H1 (cell line): ENCODE measurements around the gene CRADD. TPM values are rescaled to one million over a fixed set of nuclear protein-coding genes. Genes with fewer than 3 reads are reported as not detected.

Source experiments
- CTCF ChIA-PET: fragments of 300-600 bp; sonication (Branson Sonifier 250); formaldehyde crosslinking; loops from one replicate; lab custom pipeline; 2021; ENCODE audit not compliant: partially characterized antibody; lab: Charles Lee
- POLR2A ChIA-PET: fragments of 300-600 bp; sonication (Branson Sonifier 250); formaldehyde crosslinking; loops from one replicate; lab custom pipeline; 2021; ENCODE audit warnings: inconsistent platforms; ENCODE audit not compliant: partially characterized antibody; lab: Charles Lee
- DNase-seq, 2 experiments: peaks; one replicate each; pipeline versions ENCODE4 v3.0.0 to v3.0.0-alpha.2; 2010 to 2022; ENCODE audit warnings: low spot score in 2 of 2, low read depth in 1 of 2, mixed read lengths in 1 of 2
- FAIRE-seq: peaks from 2 replicates; lab custom pipeline; 2011; peaks lifted over from hg19 to GRCh38; lab: Jason Lieb, UNC
- H2AFZ ChIP-seq: 2 replicates; pipeline ENCODE4 v1.8.1; 2012; ENCODE audit warnings: low read length, inconsistent platforms
- H2AK5ac ChIP-seq: 2 replicates; pipeline ENCODE4 v1.6.1; 2013; ENCODE audit warnings: low read depth, low read length
- H2BK120ac ChIP-seq: replicated peaks from 2 replicates; pipeline ENCODE3; 2013; ENCODE audit warnings: low read depth, low read length, inconsistent platforms
- H2BK12ac ChIP-seq: 2 replicates; pipeline ENCODE4 v1.6.1; 2013; ENCODE audit warnings: low read depth, low read length
- H2BK15ac ChIP-seq: 2 replicates; pipeline ENCODE4 v1.6.1; 2013; ENCODE audit warnings: low read length
- H2BK20ac ChIP-seq: 2 replicates; pipeline ENCODE4 v1.6.1; 2013; ENCODE audit warnings: low read length
- H2BK5ac ChIP-seq: 2 replicates; pipeline ENCODE4 v1.6.1; 2013; ENCODE audit warnings: low read depth, low read length
- H3K14ac ChIP-seq: 2 replicates; pipeline ENCODE4 v1.6.1; 2013; ENCODE audit warnings: inconsistent platforms; ENCODE audit not compliant: insufficient read length
- H3K18ac ChIP-seq: 2 replicates; pipeline ENCODE4 v1.6.1; 2013; ENCODE audit warnings: low read length; ENCODE audit errors: extremely low read depth
- H3K23ac ChIP-seq: 2 replicates; pipeline ENCODE4 v1.6.1; 2013; ENCODE audit warnings: inconsistent platforms; ENCODE audit not compliant: insufficient read length
- H3K23me2 ChIP-seq: 2 replicates; pipeline ENCODE4 v1.6.1; 2013; ENCODE audit warnings: low read depth, low read length
- H3K27ac ChIP-seq: 2 replicates; pipeline ENCODE4 v1.6.1; 2011; ENCODE audit warnings: low read depth, low read length, inconsistent platforms
- H3K27me3 ChIP-seq, 4 experiments: replicated peaks in 1 of 4; 1 replicate in 1 of 4; 2 replicates in 3 of 4; pipeline versions ENCODE4 v1.6.1 to v1.8.1; 2011 to 2013; ENCODE audit warnings: low read length in 3 of 4, mild to moderate bottlenecking in 3 of 4, inconsistent platforms in 2 of 4, mixed read lengths in 2 of 4, moderate library complexity in 1 of 4; ENCODE audit not compliant: control insufficient read depth in 3 of 4, insufficient read depth in 3 of 4; ENCODE audit errors: extremely low read depth in 1 of 4
- H3K36me3 ChIP-seq, 4 experiments: 2 replicates each; pipeline versions ENCODE4 v1.6.1 to v1.8.1; 2011 to 2013; ENCODE audit warnings: mild to moderate bottlenecking in 4 of 4, low read length in 3 of 4, moderate library complexity in 2 of 4, control low read depth in 1 of 4, inconsistent platforms in 1 of 4; ENCODE audit not compliant: insufficient read depth in 4 of 4, control insufficient read depth in 2 of 4
- H3K4ac ChIP-seq: replicated peaks from 2 replicates; pipeline ENCODE3; 2013; ENCODE audit warnings: low read length, low read depth, mixed read lengths, inconsistent platforms; ENCODE audit not compliant: insufficient read length
- H3K4me1 ChIP-seq, 4 experiments: replicated peaks in 1 of 4; 1 replicate in 1 of 4; 2 replicates in 3 of 4; pipeline versions ENCODE4 v1.6.1 to v1.8.1; 2011 to 2013; ENCODE audit warnings: low read length in 3 of 4, inconsistent platforms in 2 of 4, mixed read lengths in 1 of 4; ENCODE audit not compliant: insufficient read depth in 4 of 4, control insufficient read depth in 3 of 4
- H3K4me2 ChIP-seq, 2 experiments: 2 replicates each; pipeline versions ENCODE4 v1.6.1 to v1.8.1; 2011 to 2013; ENCODE audit warnings: low read depth in 2 of 2, low read length in 2 of 2, control low read depth in 1 of 2, inconsistent platforms in 1 of 2, mild to moderate bottlenecking in 1 of 2; ENCODE audit not compliant: insufficient read depth in 1 of 2
- H3K4me3 ChIP-seq, 4 experiments: fragments of 200-600, 300-600 bp in 1 of 4; sonication (generic), shearing (Covaris generic), sonication (Bioruptor Twin) in 1 of 4; 2 replicates each; pipeline versions ENCODE4 v1.5.1 to v1.8.1; 2011 to 2016; ENCODE audit warnings: low read length in 4 of 4, low read depth in 3 of 4, control low read depth in 2 of 4, inconsistent platforms in 2 of 4, mild to moderate bottlenecking in 2 of 4, mixed read lengths in 1 of 4, moderate library complexity in 1 of 4; ENCODE audit not compliant: insufficient read depth in 2 of 4; ENCODE audit errors: extremely low read depth in 1 of 4
- H3K56ac ChIP-seq: replicated peaks from 2 replicates; pipeline ENCODE3; 2013; ENCODE audit warnings: low read depth, mild to moderate bottlenecking, mixed read lengths, low read length, inconsistent platforms; ENCODE audit not compliant: insufficient read length
- H3K79me1 ChIP-seq: 2 replicates; pipeline ENCODE4 v1.6.1; 2013; ENCODE audit warnings: low read depth, low read length, control low read depth
- H3K79me2 ChIP-seq, 2 experiments: 2 replicates each; pipeline versions ENCODE4 v1.6.1 to v1.8.1; 2012 to 2013; ENCODE audit warnings: low read length in 2 of 2, mild to moderate bottlenecking in 2 of 2, inconsistent platforms in 1 of 2; ENCODE audit not compliant: insufficient read depth in 2 of 2, control insufficient read depth in 1 of 2
- H3K9ac ChIP-seq, 4 experiments: replicated peaks in 1 of 4; 1 replicate in 1 of 4; 2 replicates in 3 of 4; pipeline versions ENCODE4 v1.6.1 to v1.8.1; 2011 to 2013; ENCODE audit warnings: low read depth in 3 of 4, low read length in 3 of 4, control low read depth in 2 of 4, mild to moderate bottlenecking in 2 of 4, moderate library complexity in 2 of 4, inconsistent platforms in 1 of 4; ENCODE audit errors: extremely low read depth in 1 of 4
- H3K9me3 ChIP-seq, 2 experiments: 2 replicates each; pipeline versions ENCODE4 v1.6.1 to v1.8.1; 2012 to 2013; ENCODE audit warnings: mild to moderate bottlenecking in 2 of 2, moderate library complexity in 2 of 2, control low read depth in 1 of 2, inconsistent platforms in 1 of 2, low read depth in 1 of 2, low read length in 1 of 2, mixed read lengths in 1 of 2; ENCODE audit not compliant: insufficient read depth in 2 of 2
- H4K20me1 ChIP-seq, 2 experiments: replicated peaks in 1 of 2; 2 replicates each; pipeline versions ENCODE3 to v1.8.1; 2011 to 2013; ENCODE audit warnings: inconsistent platforms in 2 of 2, low read length in 2 of 2, mild to moderate bottlenecking in 1 of 2; ENCODE audit not compliant: insufficient read depth in 2 of 2, control insufficient read depth in 1 of 2
- H4K5ac ChIP-seq: 2 replicates; pipeline ENCODE4 v1.6.1; 2013; ENCODE audit warnings: low read length, low read depth, mixed read lengths, inconsistent platforms; ENCODE audit not compliant: insufficient read length
- H4K8ac ChIP-seq: 2 replicates; pipeline ENCODE4 v1.8.0; 2013; ENCODE audit warnings: mild to moderate bottlenecking, moderate library complexity, low read length, inconsistent platforms; ENCODE audit not compliant: insufficient read depth; ENCODE audit errors: extremely low read depth
- H4K91ac ChIP-seq: replicated peaks from 2 replicates; pipeline ENCODE3; 2013; ENCODE audit warnings: low read length, mixed read lengths, inconsistent platforms; ENCODE audit not compliant: insufficient read length
- CREB1 ChIP-seq: IDR thresholded peaks from 2 replicates; pipeline ENCODE4 v1.6.1; 2012; ENCODE audit warnings: inconsistent platforms
- CTBP2 ChIP-seq: IDR thresholded peaks from 2 replicates; pipeline ENCODE4 v1.7.0; 2011; ENCODE audit warnings: borderline replicate concordance, mild to moderate bottlenecking, moderate library complexity, mixed read lengths, low read length; ENCODE audit not compliant: insufficient read depth, insufficient read length
- JUN ChIP-seq: IDR thresholded peaks from 2 replicates; pipeline ENCODE4 v1.6.1; 2011; ENCODE audit warnings: low read depth, mild to moderate bottlenecking, improper control_type of control experiment, low read length
- NRF1 ChIP-seq: IDR thresholded peaks from 2 replicates; pipeline ENCODE4 v1.6.1; 2011; ENCODE audit warnings: mild to moderate bottlenecking, low read depth, low read length, improper control_type of control experiment
- POLR2A ChIP-seq, 2 experiments: IDR thresholded peaks; 1 replicate in 1 of 2; 2 replicates in 1 of 2; pipeline ENCODE4 v1.6.1; 2011; ENCODE audit warnings: low read depth in 2 of 2, low read length in 2 of 2, mild to moderate bottlenecking in 2 of 2; ENCODE audit errors: control extremely low read depth in 1 of 2
- RXRA ChIP-seq: IDR thresholded peaks from 2 replicates; pipeline ENCODE4 v1.6.1; 2011; ENCODE audit warnings: low read depth, mild to moderate bottlenecking, low read length, moderate library complexity; ENCODE audit not compliant: insufficient read depth
- SIRT6 ChIP-seq: IDR thresholded peaks from one replicate; pipeline ENCODE4 v1.7.1; 2012; ENCODE audit warnings: low read length, inconsistent platforms
- SRF ChIP-seq: IDR thresholded peaks from 2 replicates; pipeline ENCODE4 v1.6.1; 2011; ENCODE audit warnings: mild to moderate bottlenecking, low read depth, low read length, moderate library complexity
- SUZ12 ChIP-seq: fragments of 200-600 bp; sonication (generic); IDR thresholded peaks from 2 replicates; pipeline ENCODE4 v1.6.1; 2012; ENCODE audit warnings: mild to moderate bottlenecking, inconsistent platforms, low read length, moderate library complexity, mixed read lengths
- TAF7 ChIP-seq: optimal IDR thresholded peaks from 2 replicates; pipeline ENCODE3; 2011; ENCODE audit warnings: low read depth, mild to moderate bottlenecking, inconsistent platforms, low read length, moderate library complexity, borderline replicate concordance
- ZNF274 ChIP-seq: IDR thresholded peaks from 2 replicates; pipeline ENCODE4 v1.7.0; 2012; ENCODE audit warnings: low read length, borderline replicate concordance; ENCODE audit errors: extremely low read depth
- polyA plus RNA-seq, 7 experiments: library from polyadenylated mRNA; depleted of rRNA in 3 of 7; stranded (reverse) in 5 of 7; unstranded in 2 of 7; fragments of >200 nt in 5 of 7; fragments of 200-250 nt in 2 of 7; gene quantifications; 1 replicate in 5 of 7; 2 replicates in 1 of 7; 4 replicates in 1 of 7; pipeline versions ENCODE4 v1.2.1 to v1.2.3, GENCODE V29; 2011 to 2013; ENCODE audit warnings: missing spikeins in 2 of 7, mixed read lengths in 2 of 7
- total RNA-seq: library from RNA; stranded (reverse); fragmentation: NEBNext Ultra II Directional; extraction: Animal tissue kit (Norgen Biotek cat#: 25700); gene quantifications from 2 replicates; pipeline ENCODE4 v1.2.1, GENCODE V29; 2021
- TF ChIP-seq, protein P1 (sequence below): IDR thresholded peaks from 2 replicates; pipeline ENCODE4 v1.6.1; 2011; ENCODE audit warnings: low read length, improper control_type of control experiment

Gene CRADD
- total and polyA plus RNA-seq, 2 of the 8 experiments (the other 6 are each of a cell fraction or from before 2014, with no cell fraction given), result 8.1 to 15.4 TPM

DNA sequence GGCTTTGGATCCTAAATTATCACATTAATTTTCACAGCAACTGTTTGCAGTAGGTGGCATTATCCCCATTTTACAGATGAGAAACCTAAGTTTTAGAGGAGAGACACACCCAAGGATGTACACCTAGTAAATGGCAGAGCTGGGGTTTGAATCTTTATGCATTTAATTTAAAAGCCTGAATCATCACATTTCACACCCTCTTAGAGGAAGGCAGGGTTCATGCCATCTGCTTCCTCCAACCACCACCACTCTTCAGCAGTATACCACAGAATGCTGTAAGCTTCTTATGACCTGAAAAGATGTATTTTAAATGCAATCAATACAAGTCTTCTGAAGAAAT, 90.3 kb downstream of the CRADD start:
- no peak overlapping the region for H4K8ac ChIP-seq
- CTCF ChIA-PET, result interaction anchor here (0.8 to 6.5 kb wide), 22 partner anchors 8 to 348 kb away, joined by 3 to 84 read pairs (median 4); no protein-coding TSS in a partner anchor
- no peaks in the 10 kb centered on the region for H3K27me3 ChIP-seq
- no peak overlapping the region for H2AK5ac ChIP-seq
- H3K23me2 ChIP-seq, result no peaks in the 10 kb centered on the region
- H4K91ac ChIP-seq, result no peak overlapping the region
- no peak overlapping the region for H2AFZ ChIP-seq
- no peaks in the 10 kb centered on the region for H3K79me2 ChIP-seq
- H2BK12ac ChIP-seq, result no peak overlapping the region
- H2BK15ac ChIP-seq, result no peak overlapping the region
- no peaks in the 10 kb centered on the region for H3K9me3 ChIP-seq
- H3K4me1 ChIP-seq, result no peaks in the 10 kb centered on the region; a peak in 3 of 7 replicates
- no peak overlapping the region for H3K18ac ChIP-seq
- no peak overlapping the region for H2BK120ac ChIP-seq
- no peak overlapping the region for H3K56ac ChIP-seq
- no peak overlapping the region for H2BK20ac ChIP-seq
- no peak overlapping the region for H3K4me2 ChIP-seq
- H3K27ac ChIP-seq, result no peak overlapping the region
- H4K20me1 ChIP-seq, result no peaks in the 10 kb centered on the region
- H2BK5ac ChIP-seq, result no peak overlapping the region
- FAIRE-seq (no peak), DNase-seq (no peak)
- no peak overlapping the region for H3K9ac ChIP-seq
- H3K14ac ChIP-seq, result no peak overlapping the region
- no peak overlapping the region for H4K5ac ChIP-seq
- no peak overlapping the region for H3K4ac ChIP-seq
- POLR2A ChIA-PET, result interaction anchor here (1.5 kb wide), 1 partner anchor 9 kb away, joined by 3 read pairs; no protein-coding TSS in a partner anchor
- H3K4me3 ChIP-seq, result no peak overlapping the region
- no peaks in the 10 kb centered on the region for H3K79me1 ChIP-seq
- H3K36me3 ChIP-seq, result no peaks in the 10 kb centered on the region; a peak in 1 of 8 replicates
- no peak overlapping the region for H3K23ac ChIP-seq
- TF ChIP-seq RXRA (no peak), SRF (no peak), JUN (no peak), NRF1 (no peak), SIRT6 (no peak), POLR2A (IDR thresholded peaks at IDR 0.05; ENCODE audit: control extremely low read depth in 1 of 2, low read depth in 2 of 2, low read length in 2 of 2) (no peak), CTBP2 (no peak), CREB1 (no peak), SUZ12 (no peak), ZNF274 (no peak), TAF7 (no peak)
- TF ChIP-seq, protein P1, sequence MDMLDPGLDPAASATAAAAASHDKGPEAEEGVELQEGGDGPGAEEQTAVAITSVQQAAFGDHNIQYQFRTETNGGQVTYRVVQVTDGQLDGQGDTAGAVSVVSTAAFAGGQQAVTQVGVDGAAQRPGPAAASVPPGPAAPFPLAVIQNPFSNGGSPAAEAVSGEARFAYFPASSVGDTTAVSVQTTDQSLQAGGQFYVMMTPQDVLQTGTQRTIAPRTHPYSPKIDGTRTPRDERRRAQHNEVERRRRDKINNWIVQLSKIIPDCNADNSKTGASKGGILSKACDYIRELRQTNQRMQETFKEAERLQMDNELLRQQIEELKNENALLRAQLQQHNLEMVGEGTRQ, result no peak
